Endometrial microvascular endothelial cells (primary cell): ENCODE results near the gene FBXO38. TPM values are rescaled to one million over a fixed set of nuclear protein-coding genes. Genes with fewer than 3 reads are reported as not detected.

Experiments
- in situ Hi-C: cut with HindIII; loops from 2 replicates; pipeline ENCODE4 v1.10.0; 2017; ENCODE audit warnings: low sequenced_read_pairs, low pct_unique_long_range_greater_than_20kb; ENCODE audit errors: inconsistent ontology term
- total RNA-seq: library from RNA; depleted of rRNA; stranded (reverse); fragments of >200 nt; gene quantifications from one replicate; pipeline ENCODE4 v1.2.3, GENCODE V29; 2015; ENCODE audit errors: inconsistent ontology term

FBXO38 gene, protein sequence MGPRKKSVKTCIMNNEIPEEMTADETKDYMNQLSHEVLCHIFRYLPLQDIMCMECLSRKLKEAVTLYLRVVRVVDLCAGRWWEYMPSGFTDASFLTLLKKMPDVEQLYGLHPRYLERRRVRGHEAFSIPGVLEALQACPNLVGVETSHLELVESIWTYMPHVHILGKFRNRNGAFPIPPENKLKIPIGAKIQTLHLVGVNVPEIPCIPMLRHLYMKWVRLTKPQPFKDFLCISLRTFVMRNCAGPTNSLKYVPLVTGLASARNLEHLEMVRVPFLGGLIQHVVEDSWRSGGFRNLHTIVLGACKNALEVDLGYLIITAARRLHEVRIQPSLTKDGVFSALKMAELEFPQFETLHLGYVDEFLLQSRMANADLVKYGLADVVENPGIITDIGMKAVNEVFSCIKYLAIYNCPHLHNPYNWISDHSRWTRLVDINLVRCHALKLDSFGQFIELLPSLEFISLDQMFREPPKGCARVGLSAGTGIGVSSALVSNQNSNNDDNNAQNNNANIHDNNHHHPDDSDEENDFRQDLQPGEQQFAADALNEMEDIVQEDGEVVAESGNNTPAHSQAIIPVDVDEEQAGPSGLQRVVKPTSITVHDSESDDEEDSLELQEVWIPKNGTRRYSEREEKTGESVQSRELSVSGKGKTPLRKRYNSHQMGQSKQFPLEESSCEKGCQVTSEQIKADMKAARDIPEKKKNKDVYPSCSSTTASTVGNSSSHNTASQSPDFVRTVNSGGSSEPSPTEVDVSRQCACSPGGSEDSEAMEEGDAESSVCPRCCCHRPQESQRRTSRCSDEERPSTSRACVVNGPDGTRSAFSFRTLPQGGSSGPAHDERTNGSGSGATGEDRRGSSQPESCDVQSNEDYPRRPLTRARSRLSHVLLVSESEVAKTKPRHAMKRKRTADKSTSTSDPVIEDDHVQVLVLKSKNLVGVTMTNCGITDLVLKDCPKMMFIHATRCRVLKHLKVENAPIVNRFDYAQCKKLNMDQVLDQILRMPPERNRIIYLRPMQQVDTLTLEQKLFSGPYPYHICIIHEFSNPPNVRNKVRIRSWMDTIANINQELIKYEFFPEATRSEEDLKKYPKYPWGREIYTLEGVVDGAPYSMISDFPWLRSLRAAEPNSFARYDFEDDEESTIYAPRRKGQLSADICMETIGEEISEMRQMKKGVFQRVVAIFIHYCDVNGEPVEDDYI
- total RNA-seq, result 36.6 TPM

GRCh38 chr5:148383564-148384379 is at the start of gene FBXO38:
Gene FBXO38, plus strand, starts transcription at chr5:148383958. Its CDS starts 10,819 bp downstream, at chr5:148394777.
- in situ Hi-C loops, result no loop called here

DNA sequence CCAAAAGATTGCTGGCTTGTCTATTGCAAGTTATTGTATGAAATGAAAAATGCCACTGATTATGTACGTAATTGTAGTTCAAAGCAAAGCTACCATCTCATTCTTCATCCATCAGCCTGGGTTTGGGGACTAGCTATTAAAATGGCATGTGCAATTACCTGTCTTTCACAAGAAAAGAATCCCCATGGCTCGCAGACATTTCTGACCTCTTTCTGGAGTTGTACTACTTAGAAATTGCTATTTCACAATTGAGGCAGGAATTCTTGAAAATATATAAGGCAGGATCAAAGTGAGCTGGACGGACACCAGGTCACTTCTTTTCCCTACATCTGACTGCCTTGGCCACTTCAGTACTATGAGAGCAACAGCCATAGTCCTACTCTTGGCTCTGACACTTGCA is 48.5 kb upstream of the FBXO38 start, which contains the start of gene SPINK9:
SPINK9 (plus strand) TSS at position 301 of the 400 bp plus-strand sequence; CDS start at position 356, 55 bp downstream.
- in situ Hi-C loops, result no loop called here

GRCh38 chr5:148336704-148337435 is 46.9 kb upstream of the FBXO38 start:
- in situ Hi-C loops, result no loop called here

- in situ Hi-C loops, result no loop called here
Measured at GRCh38 chr5:148342371-148343045, 41.2 kb upstream of the FBXO38 start.

DNA sequence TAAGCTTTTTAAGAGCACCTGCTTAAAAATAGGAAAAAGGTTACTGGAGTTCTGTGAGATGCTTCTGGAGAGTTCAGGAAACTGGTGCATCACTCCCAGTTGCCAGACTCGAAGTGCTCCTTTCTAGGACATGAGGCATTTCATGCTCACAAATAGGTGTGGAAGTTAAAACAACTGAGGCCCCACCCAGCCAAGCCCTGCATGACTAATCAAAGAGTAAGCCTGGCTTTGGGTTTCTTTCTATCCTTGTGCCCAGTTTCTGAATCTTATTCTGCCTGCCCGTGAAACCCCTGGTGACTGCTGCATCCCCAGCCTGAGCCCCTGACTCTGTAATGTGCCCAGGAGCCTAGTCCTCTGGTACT is 40.7 kb upstream of the FBXO38 start:
- in situ Hi-C loops, result no loop called here

DNA sequence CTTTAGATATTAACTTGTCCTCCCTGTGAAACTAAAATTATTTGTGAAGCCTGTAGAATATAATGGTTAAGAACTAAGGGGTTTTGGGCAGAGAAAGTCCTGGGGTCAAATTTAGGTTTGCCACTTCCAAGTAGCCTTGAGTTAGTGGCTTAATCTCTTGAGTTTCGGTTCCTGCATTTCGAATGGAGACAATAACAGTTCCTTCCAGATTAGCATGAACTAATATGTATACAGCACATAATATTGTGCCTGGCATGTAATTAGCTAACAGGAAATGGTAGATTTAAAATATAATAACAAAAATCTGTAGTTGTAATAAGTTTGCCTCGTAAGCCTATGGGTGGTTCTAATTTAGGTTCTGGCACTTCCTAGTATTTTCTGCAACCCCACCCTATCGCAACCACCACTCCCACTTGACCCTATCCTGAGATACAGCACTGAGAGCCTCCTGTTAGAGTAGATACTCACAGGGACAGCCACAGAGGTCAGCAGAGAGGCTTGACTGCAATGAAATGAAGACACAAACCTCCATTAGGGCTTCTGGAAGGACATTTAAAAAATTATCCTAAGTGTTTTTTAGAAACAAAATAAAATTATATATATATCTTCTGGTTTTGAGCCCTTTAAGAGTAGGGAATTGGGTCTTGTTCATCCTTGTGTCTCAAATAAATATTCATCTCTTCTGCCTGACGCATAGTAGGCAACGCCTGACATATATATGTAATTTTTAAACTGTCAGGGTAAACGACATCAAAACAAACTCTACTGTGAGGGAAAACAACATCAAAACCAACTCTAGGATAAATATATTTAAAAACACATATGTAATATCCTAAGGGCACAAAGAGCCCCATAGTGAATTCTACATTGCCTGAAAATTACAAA is 39.9 kb upstream of the FBXO38 start:
- in situ Hi-C loops, result no loop called here

GRCh38 chr5:148347706-148348105 is 36.1 kb upstream of the FBXO38 start:
- in situ Hi-C loops, result no loop called here

GRCh38 chr5:148352696-148353095 is 31.1 kb upstream of the FBXO38 start:
- in situ Hi-C loops, result no loop called here

GRCh38 chr5:148353634-148354033 is 30.1 kb upstream of the FBXO38 start:
- in situ Hi-C loops, result no loop called here

DNA sequence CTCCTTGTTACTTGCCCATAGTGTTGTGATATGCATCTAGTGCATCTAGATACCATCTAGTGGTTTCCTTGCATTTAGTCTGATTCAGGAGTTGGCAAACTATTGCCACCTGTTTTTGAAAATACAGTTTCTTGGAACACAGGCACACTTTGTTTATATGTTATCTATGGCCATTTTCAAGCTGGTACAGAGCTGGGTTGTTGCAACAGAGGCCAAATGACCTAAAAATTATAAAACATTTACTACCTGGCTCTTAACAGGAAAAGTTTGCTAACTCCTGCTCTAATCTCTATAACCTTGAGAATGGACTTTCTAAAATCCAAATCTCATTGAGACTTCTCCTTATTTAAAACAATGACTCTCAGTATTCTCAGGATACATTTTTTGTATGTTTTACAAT is 19.4 kb upstream of the FBXO38 start:
- in situ Hi-C loops, result no loop called here

GRCh38 chr5:148368299-148368698 is 15.5 kb upstream of the FBXO38 start:
- in situ Hi-C loops, result no loop called here

GRCh38 chr5:148372166-148372725 is 11.5 kb upstream of the FBXO38 start:
- in situ Hi-C loops, result no loop called here

GRCh38 chr5:148372893-148373292 is 10.9 kb upstream of the FBXO38 start:
- in situ Hi-C loops, result no loop called here

DNA sequence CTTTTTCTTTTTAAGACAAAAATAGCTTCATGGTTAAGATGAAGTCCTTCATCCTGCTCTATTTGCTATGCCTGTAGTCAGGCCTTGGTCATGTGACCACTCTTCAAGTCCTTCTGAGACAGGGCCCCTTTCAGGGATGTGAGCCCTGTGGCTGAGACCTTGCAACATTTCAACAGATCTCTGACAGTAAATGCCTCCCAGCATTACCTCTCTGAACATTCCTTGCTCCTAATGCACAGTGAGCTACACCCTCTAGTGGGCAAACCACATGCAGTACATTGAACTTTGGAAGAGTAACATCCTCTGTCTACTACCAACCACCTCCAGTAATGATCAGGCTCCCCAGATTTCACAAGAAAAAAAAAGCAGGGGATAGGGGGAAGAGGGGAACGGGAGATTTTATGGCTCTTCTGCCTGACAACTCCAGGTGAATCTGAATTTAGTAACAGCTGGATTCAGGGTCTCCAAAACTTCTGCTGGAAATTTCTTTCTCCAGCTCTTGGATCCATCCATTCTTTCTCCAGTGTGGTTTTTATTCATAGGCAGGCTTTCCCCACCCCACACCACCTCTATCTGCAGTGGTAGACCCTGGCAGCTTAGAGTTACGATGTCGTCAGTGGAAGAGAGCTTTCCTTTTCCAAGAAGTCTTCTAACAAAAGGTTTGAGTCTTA is 8.9 kb upstream of the FBXO38 start:
- in situ Hi-C loops, result no loop called here

DNA sequence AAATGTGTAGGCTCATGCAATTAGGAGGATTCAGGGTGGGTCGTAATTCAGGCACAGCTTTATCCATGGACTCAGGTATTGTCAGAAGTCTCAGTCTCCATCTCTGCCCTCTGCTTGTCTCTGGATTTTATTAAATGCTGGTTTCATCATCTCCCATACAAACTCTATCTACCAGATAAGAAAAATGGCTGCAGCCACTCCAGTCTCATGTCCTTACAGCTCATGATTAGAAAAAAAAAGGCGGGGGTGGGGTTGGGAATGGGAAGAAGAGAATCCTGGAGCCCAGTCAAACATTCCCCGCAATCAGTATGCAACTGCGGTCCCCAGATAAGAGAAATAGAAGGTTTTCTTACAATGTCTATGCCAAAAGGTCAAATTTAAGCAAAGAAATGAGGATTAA is 7.6 kb upstream of the FBXO38 start:
- in situ Hi-C loops, result no loop called here

- in situ Hi-C loops, result no loop called here
Measured at GRCh38 chr5:148378670-148379069, 5.1 kb upstream of the FBXO38 start.
